ENCODE measurements around the gene AKNA. TPM values are rescaled to one million over a fixed set of nuclear protein-coding genes. Genes with fewer than 3 reads are reported as not detected.
A peak's percentile ranks its signal among the peaks of the same experiment; 100 is the strongest.

Gene AKNA
- total RNA-seq, 1 donor from 2014 or later, result 43.1 TPM

GRCh38 chr9:114347675-114348074, 40.1 kb downstream of the AKNA start:
- no peaks in the 10 kb centered on the region for H3K9me3 Mint-ChIP-seq (ENCODE audit: low read depth)
- no peaks in the 10 kb centered on the region for H3K27me3 Mint-ChIP-seq (ENCODE audit: low read depth)
- H3K4me3 Mint-ChIP-seq (ENCODE audit: unreplicated experiment), result no peak overlapping the region
- no peak for TF ChIP-seq CTCF (IDR thresholded peaks at IDR 0.05)
- DNase-seq (ENCODE audit: low spot score), result peak; percentile 88
- peaks cover 49% of the 10 kb centered on the region for H3K36me3 Mint-ChIP-seq (ENCODE audit: low read depth)
- H3K27ac Mint-ChIP-seq (ENCODE audit: unreplicated experiment), result no peak overlapping the region
- H3K4me1 Mint-ChIP-seq (ENCODE audit: low read depth), result peaks cover 31% of the 10 kb centered on the region

- no peaks in the 10 kb centered on the region for H3K9me3 Mint-ChIP-seq (ENCODE audit: low read depth)
- no peak overlapping the region for H3K4me3 Mint-ChIP-seq (ENCODE audit: unreplicated experiment)
- peak; percentile 36 for DNase-seq (ENCODE audit: low spot score)
- H3K27ac Mint-ChIP-seq (ENCODE audit: unreplicated experiment), result no peak overlapping the region
- no peaks in the 10 kb centered on the region for H3K27me3 Mint-ChIP-seq (ENCODE audit: low read depth)
- peaks cover 28% of the 10 kb centered on the region for H3K4me1 Mint-ChIP-seq (ENCODE audit: low read depth)
- peaks cover 58% of the 10 kb centered on the region for H3K36me3 Mint-ChIP-seq (ENCODE audit: low read depth)
- TF ChIP-seq CTCF (IDR thresholded peaks at IDR 0.05), result no peak
Measured at GRCh38 chr9:114346146-114346545, 41.6 kb downstream of the AKNA start.

- no peaks in the 10 kb centered on the region for H3K9me3 Mint-ChIP-seq (ENCODE audit: low read depth)
- H3K36me3 Mint-ChIP-seq (ENCODE audit: low read depth), result peaks cover 58% of the 10 kb centered on the region
- no peaks in the 10 kb centered on the region for H3K27me3 Mint-ChIP-seq (ENCODE audit: low read depth)
- H3K27ac Mint-ChIP-seq (ENCODE audit: unreplicated experiment), result no peak overlapping the region
- DNase-seq (ENCODE audit: low spot score), result peak; percentile 65
- H3K4me1 Mint-ChIP-seq (ENCODE audit: low read depth), result peaks cover 28% of the 10 kb centered on the region
- no peak overlapping the region for H3K4me3 Mint-ChIP-seq (ENCODE audit: unreplicated experiment)
- TF ChIP-seq CTCF (IDR thresholded peaks at IDR 0.05), result no peak
Measured at GRCh38 chr9:114345493-114346065, 42.2 kb downstream of the AKNA start.

GRCh38 chr9:114344692-114345091, 43.1 kb downstream of the AKNA start:
- TF ChIP-seq CTCF (IDR thresholded peaks at IDR 0.05), result no peak
- H3K36me3 Mint-ChIP-seq (ENCODE audit: low read depth), result peaks cover 54% of the 10 kb centered on the region

GRCh38 chr9:114344188-114344566, 43.6 kb downstream of the AKNA start:
- no peak for TF ChIP-seq CTCF (IDR thresholded peaks at IDR 0.05)
- no peaks in the 10 kb centered on the region for H3K27me3 Mint-ChIP-seq (ENCODE audit: low read depth)
- H3K9me3 Mint-ChIP-seq (ENCODE audit: low read depth), result no peaks in the 10 kb centered on the region
- H3K4me1 Mint-ChIP-seq (ENCODE audit: low read depth), result peaks cover 14% of the 10 kb centered on the region
- H3K36me3 Mint-ChIP-seq (ENCODE audit: low read depth), result peaks cover 52% of the 10 kb centered on the region
- H3K27ac Mint-ChIP-seq (ENCODE audit: unreplicated experiment), result no peak overlapping the region
- DNase-seq (ENCODE audit: low spot score), result peak; percentile 50
- no peak overlapping the region for H3K4me3 Mint-ChIP-seq (ENCODE audit: unreplicated experiment)

More at GRCh38 chr9:114344692-114345091, 43.1 kb downstream of the AKNA start:
- Mint-ChIP-seq H3K27ac (ENCODE audit: unreplicated experiment) (no peak overlapping the region), H3K9me3 (ENCODE audit: low read depth) (no peaks in the 10 kb centered on the region), H3K4me1 (ENCODE audit: low read depth) (peaks cover 19% of the 10 kb centered on the region), H3K4me3 (ENCODE audit: unreplicated experiment) (no peak overlapping the region), H3K27me3 (ENCODE audit: low read depth) (no peaks in the 10 kb centered on the region)
- DNase-seq (ENCODE audit: low spot score), result no peak

All from chondrocyte (in vitro differentiated cells).